ENCODE data around the gene CAMSAP3.

- no peak for TF ChIP-seq POLR2AphosphoS5 (IDR thresholded peaks at IDR 0.05)
- no peak for TF ChIP-seq CTCF (IDR thresholded peaks at IDR 0.05 in 8 of 11, conservative IDR thresholded peaks at IDR 0.05 in 3 of 11)
These were observed 5.8 kb upstream of the CAMSAP3 start for GRCh38 chr19:7589822-7590221.

Data from spleen (tissue), 7 donors.